ENCODE results near the gene AGBL3. TPM values are rescaled to one million over a fixed set of nuclear protein-coding genes. Genes with fewer than 3 reads are reported as not detected.

The AGBL3 gene
- total and polyA plus RNA-seq, 7 donors: 0.23 to 3.1 (median 0.95) TPM

DNA sequence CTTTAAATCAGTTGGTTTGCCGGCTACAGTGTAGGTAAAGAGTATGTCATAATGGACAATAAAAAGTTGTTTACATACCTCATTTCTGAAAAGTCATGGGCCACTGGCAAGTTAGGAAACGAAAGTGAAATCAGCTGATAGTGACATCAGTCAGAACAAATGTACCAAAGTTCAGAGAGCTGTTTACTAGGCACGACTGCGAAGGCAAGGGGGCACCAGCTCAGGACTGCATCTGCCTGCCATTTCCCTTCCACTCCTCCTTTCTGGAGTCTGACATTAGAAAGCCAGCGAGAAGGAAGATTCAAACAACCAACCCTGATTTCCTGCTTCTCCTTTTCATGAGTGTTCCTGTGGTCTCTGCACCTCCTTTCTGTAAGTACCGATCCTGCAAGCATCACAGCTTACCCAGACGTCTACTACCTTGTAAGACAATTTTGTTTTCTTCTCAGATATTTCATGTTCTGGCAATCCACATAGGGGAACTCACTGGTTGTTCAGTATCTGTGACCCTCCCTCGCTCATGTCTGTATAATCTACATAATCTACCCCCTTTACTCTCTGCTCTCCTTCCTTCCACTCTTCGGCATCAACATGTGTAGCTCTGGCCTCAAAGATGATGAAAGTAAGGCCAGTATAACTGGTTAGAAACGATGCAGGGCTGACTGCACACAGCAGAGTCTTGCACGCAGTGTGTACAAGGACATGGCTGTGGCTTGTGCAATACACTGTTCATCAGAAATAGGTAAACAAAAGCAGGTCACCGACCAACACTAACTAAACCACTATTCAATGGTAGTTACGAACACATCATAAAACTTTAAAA is 161.8 kb downstream of the AGBL3 start, which contains the start of gene TMEM140:
TMEM140 (plus strand) TSS at position 174 of the 823 bp plus-strand sequence. CDS start 16,370 bp downstream, outside the sequence.
- Histone ChIP-seq H3K27me3 (no peaks in the 10 kb centered on the region), H3K36me3 (peaks cover 0 to 17% (median 2%) of the 10 kb centered on the region in 4 donors), H3K9me3 (no peaks in the 10 kb centered on the region), H3K27ac (peak within 1 kb of the TSS; percentile 86 to 97 (median 88)), H3K4me1 (peaks cover 0 to 36% (median 22%) of the 10 kb centered on the region in 4 donors), H3K4me3 (peak within 1 kb of the TSS; percentile 43 to 57 (median 51))
- intact Hi-C loops (cut with DNase I): loop anchor here (1.0 to 5.0 kb wide), 5 partner anchors 22 to 501 kb away; partner anchors contain the start of genes AGBL3, BPGM, CYREN and WDR91
- DNase-seq: no peak
- TF ChIP-seq POLR2AphosphoS5 (IDR thresholded peaks at IDR 0.05) (peak; percentile 69 to 95 (median 84)), POLR2A (IDR thresholded peaks at IDR 0.05) (peak in 1 of 2 donors; percentile 37), EP300 (IDR thresholded peaks at IDR 0.05) (peak in 3 of 4 donors; percentile 29 to 96 (median 85))
- TF ChIP-seq, protein P1, sequence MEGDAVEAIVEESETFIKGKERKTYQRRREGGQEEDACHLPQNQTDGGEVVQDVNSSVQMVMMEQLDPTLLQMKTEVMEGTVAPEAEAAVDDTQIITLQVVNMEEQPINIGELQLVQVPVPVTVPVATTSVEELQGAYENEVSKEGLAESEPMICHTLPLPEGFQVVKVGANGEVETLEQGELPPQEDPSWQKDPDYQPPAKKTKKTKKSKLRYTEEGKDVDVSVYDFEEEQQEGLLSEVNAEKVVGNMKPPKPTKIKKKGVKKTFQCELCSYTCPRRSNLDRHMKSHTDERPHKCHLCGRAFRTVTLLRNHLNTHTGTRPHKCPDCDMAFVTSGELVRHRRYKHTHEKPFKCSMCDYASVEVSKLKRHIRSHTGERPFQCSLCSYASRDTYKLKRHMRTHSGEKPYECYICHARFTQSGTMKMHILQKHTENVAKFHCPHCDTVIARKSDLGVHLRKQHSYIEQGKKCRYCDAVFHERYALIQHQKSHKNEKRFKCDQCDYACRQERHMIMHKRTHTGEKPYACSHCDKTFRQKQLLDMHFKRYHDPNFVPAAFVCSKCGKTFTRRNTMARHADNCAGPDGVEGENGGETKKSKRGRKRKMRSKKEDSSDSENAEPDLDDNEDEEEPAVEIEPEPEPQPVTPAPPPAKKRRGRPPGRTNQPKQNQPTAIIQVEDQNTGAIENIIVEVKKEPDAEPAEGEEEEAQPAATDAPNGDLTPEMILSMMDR (IDR thresholded peaks at IDR 0.05): no peak
- WGBS, 2 donors: 3 to 5% methylated on average over 13 of the region's 13 CpGs

DNA sequence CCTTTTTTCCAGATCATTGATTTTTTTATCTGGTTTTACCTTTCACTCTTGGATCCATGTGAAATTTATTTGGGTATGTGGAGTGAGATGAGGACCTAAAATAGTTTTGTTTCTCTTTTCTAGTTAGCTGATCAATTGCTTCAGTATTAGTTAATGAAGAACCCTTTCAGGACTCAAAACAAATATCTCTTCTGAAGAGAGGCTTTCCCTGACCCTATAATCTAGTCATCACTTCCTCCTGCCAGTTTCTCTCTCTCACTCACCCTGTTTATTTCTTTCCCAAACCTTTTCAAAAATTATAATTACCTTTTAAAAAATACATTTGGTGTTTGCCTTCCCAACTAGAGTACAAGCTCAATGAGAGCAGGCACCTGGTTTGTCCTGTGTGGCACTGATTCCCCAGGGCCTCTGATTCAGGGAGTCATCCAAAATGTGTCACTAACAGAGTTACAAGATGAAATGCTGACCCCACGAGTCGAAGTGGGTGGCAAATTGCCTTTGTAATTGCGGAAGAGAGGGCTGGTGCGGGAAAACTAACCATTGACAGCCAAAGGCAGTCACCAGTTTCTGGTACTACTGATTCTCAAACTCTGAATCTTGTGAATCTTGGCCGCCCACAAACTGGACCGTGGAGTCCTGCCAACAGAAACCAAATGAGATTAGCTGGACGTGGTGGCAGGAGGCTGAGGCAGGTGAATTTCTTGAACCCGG is 163.9 kb downstream of the AGBL3 start:
- 78 to 80% methylated on average over 8 of the region's 8 CpGs for WGBS, 2 donors
- peak overlapping the region; percentile 86 to 97 (median 88) for H3K27ac ChIP-seq

DNA sequence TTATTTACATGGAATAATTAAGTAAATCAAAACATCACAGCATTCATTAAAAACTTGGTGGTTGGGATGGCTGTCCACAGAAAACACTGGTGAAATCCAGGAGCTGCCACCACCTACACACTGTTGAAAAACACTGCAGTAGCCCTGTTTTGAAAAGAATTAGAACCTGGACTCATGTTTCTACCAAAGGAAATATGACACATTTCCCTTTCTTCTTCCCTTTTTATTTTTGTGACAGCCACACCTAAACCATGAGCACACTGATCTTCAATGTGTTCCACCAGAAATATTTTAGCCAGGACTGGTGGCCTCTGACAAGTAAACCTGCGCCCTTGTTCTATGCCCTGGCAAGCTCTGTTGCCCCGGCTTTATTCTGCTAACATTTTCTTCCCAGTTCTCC is 164.8 kb downstream of the AGBL3 start:
- peak overlapping the region in 3 of 4 donors; percentile 86 to 97 (median 90) for H3K27ac ChIP-seq
- DNase-seq: no peak
- WGBS, 2 donors: 86 to 96% methylated on average over 2 of the region's 2 CpGs

More for the DNA sequence above, 163.9 kb downstream of the AGBL3 start:
- Histone ChIP-seq H3K36me3 (peaks cover 0 to 17% (median 2%) of the 10 kb centered on the region in 4 donors), H3K9me3 (no peaks in the 10 kb centered on the region), H3K27me3 (no peaks in the 10 kb centered on the region), H3K4me1 (peaks cover 0 to 36% (median 22%) of the 10 kb centered on the region in 4 donors), H3K4me3 (peak overlapping the region in 2 of 4 donors; percentile 52 to 57)
- no peak for DNase-seq
- TF ChIP-seq, protein P1 (IDR thresholded peaks at IDR 0.05): no peak
- TF ChIP-seq EP300 (IDR thresholded peaks at IDR 0.05): no peak
- no peak for TF ChIP-seq POLR2AphosphoS5 (IDR thresholded peaks at IDR 0.05)
- TF ChIP-seq POLR2A (IDR thresholded peaks at IDR 0.05): no peak
- intact Hi-C loops (cut with DNase I): no loop called here

GRCh38 chr7:135151533-135151932 is 165.2 kb downstream of the AGBL3 start:
- H3K4me1 ChIP-seq: peaks cover 0 to 36% (median 22%) of the 10 kb centered on the region in 4 donors
- intact Hi-C loops (cut with DNase I): no loop called here

More for the DNA sequence above, 164.8 kb downstream of the AGBL3 start:
- no peak overlapping the region for H3K4me3 ChIP-seq
- H3K36me3 ChIP-seq: peaks cover 0 to 17% (median 2%) of the 10 kb centered on the region in 4 donors
- intact Hi-C loops (cut with DNase I): no loop called here
- H3K4me1 ChIP-seq: peaks cover 0 to 36% (median 22%) of the 10 kb centered on the region in 4 donors
- H3K27me3 ChIP-seq: no peaks in the 10 kb centered on the region
- TF ChIP-seq POLR2A (IDR thresholded peaks at IDR 0.05) (no peak), EP300 (IDR thresholded peaks at IDR 0.05) (no peak), POLR2AphosphoS5 (IDR thresholded peaks at IDR 0.05) (no peak)
- TF ChIP-seq, protein P1 (IDR thresholded peaks at IDR 0.05): no peak
- H3K9me3 ChIP-seq: no peaks in the 10 kb centered on the region

More at GRCh38 chr7:135151533-135151932, 165.2 kb downstream of the AGBL3 start:
- H3K9me3 ChIP-seq: no peaks in the 10 kb centered on the region
- H3K27ac ChIP-seq: peak overlapping the region in 3 of 4 donors; percentile 86 to 97 (median 90)
- H3K36me3 ChIP-seq: peaks cover 0 to 17% (median 2%) of the 10 kb centered on the region in 4 donors
- H3K4me3 ChIP-seq: no peak overlapping the region
- 78 to 82% methylated on average over 6 of the region's 6 CpGs for WGBS, 2 donors
- TF ChIP-seq POLR2A (IDR thresholded peaks at IDR 0.05) (no peak), EP300 (IDR thresholded peaks at IDR 0.05) (no peak), POLR2AphosphoS5 (IDR thresholded peaks at IDR 0.05) (peak in 1 of 4 donors; percentile 15)
- H3K27me3 ChIP-seq: no peaks in the 10 kb centered on the region
- no peak for DNase-seq

Measured in sigmoid colon (tissue), 7 donors.